Bronchial epithelial cell (primary cell): ENCODE results near the gene DDX25. TPM values are rescaled to one million over a fixed set of nuclear protein-coding genes. Genes with fewer than 3 reads are reported as not detected.

Source experiments
- DNase-seq: peaks from one replicate; pipeline ENCODE4 v3.0.0-alpha.2; 2010; ENCODE audit warnings: low read depth
- FAIRE-seq: peaks from 2 replicates; lab custom pipeline; 2011; peaks lifted over from hg19 to GRCh38; lab: Jason Lieb, UNC
- H3K27me3 ChIP-seq: 2 replicates; pipeline ENCODE4 v1.5.1; 2011; ENCODE audit warnings: low read length; ENCODE audit not compliant: control insufficient read depth, insufficient read depth
- H3K36me3 ChIP-seq: 2 replicates; pipeline ENCODE4 v1.5.1; 2011; ENCODE audit warnings: low read length; ENCODE audit not compliant: control insufficient read depth, insufficient read depth
- H3K4me3 ChIP-seq: 2 replicates; pipeline ENCODE4 v1.5.1; 2011; ENCODE audit warnings: mild to moderate bottlenecking, low read depth, low read length, control low read depth
- CTCF ChIP-seq: IDR thresholded peaks from 2 replicates; pipeline ENCODE4 v1.5.1; 2011; ENCODE audit warnings: mild to moderate bottlenecking, moderate library complexity, low read length, control low read depth, inconsistent platforms; ENCODE audit not compliant: insufficient read depth, severe bottlenecking
- total RNA-seq: library from RNA; depleted of rRNA; stranded (reverse); fragments of >200 nt; gene quantifications from 2 replicates; pipeline ENCODE4 v1.2.1, GENCODE V29; 2014

The DDX25 gene
- total RNA-seq, 1 donor from 2014 or later = not detected

- no peak for TF ChIP-seq CTCF
- DNase-seq (no peak), FAIRE-seq (peak; percentile 58)
- Histone ChIP-seq H3K4me3 (no peak overlapping the region), H3K27me3 (peaks cover 2% of the 10 kb centered on the region), H3K36me3 (no peaks in the 10 kb centered on the region)
Observed at GRCh38 chr11:125949271-125950177, 45.2 kb downstream of the DDX25 start.

DNA sequence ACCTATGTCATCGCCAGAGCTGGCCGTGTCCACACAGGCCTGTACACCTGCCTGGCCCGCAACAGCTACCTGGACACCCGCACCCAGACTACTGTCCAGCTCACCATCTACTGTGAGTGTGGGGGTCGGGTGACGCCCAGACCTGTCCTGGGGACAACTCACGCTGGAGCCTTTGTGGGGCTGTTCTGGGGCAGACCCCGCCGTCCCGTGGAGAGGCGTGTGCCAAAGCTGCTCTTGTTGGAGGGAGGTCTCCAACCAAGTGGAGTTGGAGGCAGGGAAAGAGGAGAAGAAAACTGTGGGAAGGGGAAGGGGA is 45.8 kb downstream of the DDX25 start:
- Histone ChIP-seq H3K36me3 (no peaks in the 10 kb centered on the region), H3K4me3 (no peak overlapping the region), H3K27me3 (no peaks in the 10 kb centered on the region)
- no peak for TF ChIP-seq CTCF
- FAIRE-seq = no peak
- no peak for DNase-seq

GRCh38 chr11:125950696-125951651 is 46.7 kb downstream of the DDX25 start:
- no peaks in the 10 kb centered on the region for H3K27me3 ChIP-seq
- no peak for FAIRE-seq
- no peak for TF ChIP-seq CTCF
- no peaks in the 10 kb centered on the region for H3K36me3 ChIP-seq
- no peak overlapping the region for H3K4me3 ChIP-seq
- no peak for DNase-seq

- no peaks in the 10 kb centered on the region for H3K36me3 ChIP-seq
- no peak for DNase-seq
- H3K4me3 ChIP-seq = no peak overlapping the region
- H3K27me3 ChIP-seq = no peaks in the 10 kb centered on the region
- no peak for FAIRE-seq
- no peak for TF ChIP-seq CTCF
Observed at GRCh38 chr11:125951731-125952130, 47.4 kb downstream of the DDX25 start.

DNA sequence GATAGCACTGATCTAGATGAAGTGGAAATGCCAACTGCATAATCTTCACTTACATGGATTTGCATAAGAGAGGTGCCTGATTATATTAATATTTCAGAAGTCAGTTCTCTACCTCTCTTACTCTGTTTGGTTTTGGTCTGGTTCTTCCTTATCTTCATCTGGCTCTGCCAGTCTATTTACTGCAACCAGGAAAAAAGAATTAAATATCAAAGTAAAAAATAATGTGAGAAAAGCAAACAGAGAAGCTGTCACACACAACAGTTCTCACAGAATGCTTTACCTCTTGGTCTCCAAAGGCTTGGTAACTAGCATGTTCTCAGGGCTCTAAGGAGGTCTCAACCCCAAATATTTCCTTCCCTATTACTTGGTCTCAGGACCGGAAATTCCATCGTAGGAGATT is 48.3 kb downstream of the DDX25 start:
- FAIRE-seq (no peak), DNase-seq (peak; percentile 46)
- Histone ChIP-seq H3K36me3 (no peaks in the 10 kb centered on the region), H3K27me3 (no peaks in the 10 kb centered on the region), H3K4me3 (no peak overlapping the region)
- no peak for TF ChIP-seq CTCF
